GM19395 (cell line): ENCODE data around the gene RPL11.
A peak's percentile ranks its signal among the peaks of the same experiment; 100 is the strongest.
"Not testable (repeated sequence)": the region's sequence is repeated elsewhere in the genome, so short reads cannot be mapped to it uniquely, and the experiment has no call there.

ENCODE experiments used
- ATAC-seq: cut with Tn5 transposase; IDR thresholded peaks from one replicate; pipeline ENCODE4 v1.9.1; 2021; ENCODE audit warnings: mild to moderate bottlenecking, moderate library complexity; ENCODE audit not compliant: unreplicated experiment

Gene RPL11

GRCh38 chr1:23727362-23727811 is 35.8 kb downstream of the RPL11 start:
- no peak for ATAC-seq

DNA sequence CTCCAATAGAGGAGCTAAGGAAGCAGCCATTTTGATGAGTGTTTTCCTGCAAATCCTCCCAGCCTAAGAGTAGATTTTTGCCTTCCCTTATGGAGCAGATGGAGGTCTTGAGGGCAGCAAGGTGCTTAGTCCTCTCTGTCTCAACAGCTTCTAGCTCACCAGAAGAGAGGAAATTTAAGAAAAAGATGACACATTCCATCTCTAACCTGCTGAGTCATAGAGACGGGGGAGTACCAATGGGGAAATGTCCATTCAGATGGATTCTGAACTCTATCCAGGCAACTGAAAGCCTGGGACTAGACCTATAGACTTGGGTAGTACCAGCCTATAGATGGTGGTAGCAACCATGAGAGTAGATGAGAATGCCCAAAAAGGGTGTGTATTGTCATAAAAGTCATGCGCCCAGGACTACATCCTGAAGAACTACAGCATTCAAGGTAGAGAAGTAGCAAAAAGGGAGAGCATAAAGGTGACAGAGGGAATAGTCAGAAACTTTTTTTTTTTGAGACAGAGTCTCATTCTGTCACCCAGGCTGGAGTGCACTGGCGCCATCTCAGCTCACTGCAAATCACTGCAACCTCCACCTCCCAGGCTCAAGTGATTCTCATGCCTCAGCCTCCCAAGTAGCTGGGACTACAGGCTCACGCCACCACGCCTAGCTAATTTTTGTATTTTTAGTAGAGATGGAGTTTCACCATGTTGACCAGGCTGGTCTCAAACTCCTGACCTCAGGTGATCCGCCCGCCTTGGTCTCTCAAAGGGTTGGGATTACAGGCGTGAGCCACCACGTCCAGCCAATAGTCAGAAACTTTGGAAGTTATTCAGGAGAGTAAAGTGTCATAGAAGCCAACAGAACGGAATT is 41.0 kb downstream of the RPL11 start:
- no peak for ATAC-seq

GRCh38 chr1:23733281-23733680 is 41.7 kb downstream of the RPL11 start:
- not testable (repeated sequence) for ATAC-seq

- no peak for ATAC-seq
These were observed 45.0 kb downstream of the RPL11 start for GRCh38 chr1:23736437-23737134.

GRCh38 chr1:23741609-23742008 is 50.0 kb downstream of the RPL11 start:
- ATAC-seq, result no peak

DNA sequence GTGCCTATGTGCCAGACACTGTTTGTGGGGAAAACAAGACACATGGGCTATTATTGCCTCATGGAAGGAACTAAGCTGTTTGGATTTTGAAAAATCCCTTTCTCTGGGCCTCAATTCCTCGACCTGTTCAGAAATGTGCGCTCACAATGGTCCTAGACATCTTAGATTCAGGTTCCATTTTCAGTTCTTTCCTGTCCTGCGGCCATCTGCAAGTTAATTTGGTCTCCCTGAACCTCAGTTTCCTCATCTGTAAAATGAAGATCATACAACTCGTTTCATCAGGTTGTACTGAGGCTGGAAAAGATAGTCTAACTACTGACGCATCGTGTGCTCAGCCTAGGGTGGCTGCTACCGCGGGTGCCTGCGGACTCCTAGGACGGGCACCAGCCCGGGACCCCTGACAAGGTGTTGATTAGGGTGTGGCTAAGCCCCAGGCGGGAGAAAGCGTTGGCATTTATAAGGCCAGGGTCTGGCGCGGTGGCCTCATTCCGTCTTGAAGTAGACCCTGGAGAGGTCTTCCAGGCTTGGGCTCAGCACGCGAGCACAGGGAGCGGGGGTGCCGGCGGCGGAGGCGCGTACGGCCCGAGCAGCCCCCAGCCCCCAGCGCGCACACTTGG is 51.2 kb downstream of the RPL11 start:
- no peak for ATAC-seq

- ATAC-seq, result peak; percentile 71
These were observed 51.9 kb downstream of the RPL11 start, which contains the start of gene ELOA for GRCh38 chr1:23743287-23744152. Gene ELOA (plus strand): TSS chr1:23743471. CDS start chr1:23743504, 33 bp downstream.

DNA sequence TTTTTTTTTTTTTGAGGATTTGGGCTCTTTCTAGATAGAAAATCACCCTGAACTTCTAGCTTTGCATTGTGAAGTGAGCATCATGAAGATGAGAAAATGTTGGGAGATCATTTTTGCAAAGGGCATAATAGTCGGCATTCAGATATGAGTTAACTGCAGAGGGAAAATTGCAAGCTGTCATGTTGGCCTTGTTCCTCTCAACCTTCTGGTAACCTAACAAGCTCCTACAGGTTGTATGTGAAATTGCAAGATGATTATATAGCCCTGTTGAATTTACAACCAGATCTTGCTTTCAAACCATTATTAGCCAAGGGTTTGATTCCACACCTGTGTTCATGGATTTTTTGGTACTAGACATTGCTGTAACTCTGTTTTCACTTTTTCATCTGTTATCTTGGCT is 53.9 kb downstream of the RPL11 start:
- ATAC-seq, result no peak
